SU-DHL-6 (cell line): Measurements from ENCODE around the gene RWDD1.

ENCODE experiments used
- H2AFZ ChIP-seq: fragments of 200-600 bp; sonication (generic); 2 replicates; pipeline ENCODE4 v1.6.1; 2014; ENCODE audit warnings: low read depth, mild to moderate bottlenecking, moderate library complexity, mixed read lengths, antibody characterized with exemption, low read length; ENCODE audit not compliant: severe bottlenecking
- H3F3A ChIP-seq: fragments of 200-600 bp; shearing (Covaris generic); 2 replicates; pipeline ENCODE4 v1.6.0; 2016; ENCODE audit warnings: antibody characterized with exemption, mild to moderate bottlenecking; ENCODE audit not compliant: insufficient read depth
- H3K27ac ChIP-seq: fragments of 200-600 bp; sonication (generic); 2 replicates; pipeline ENCODE4 v1.5.1; 2016; ENCODE audit warnings: low read depth, mild to moderate bottlenecking, low read length, moderate library complexity, mixed read lengths
- H3K27me3 ChIP-seq: fragments of 200-600 bp; sonication (generic), shearing (Covaris generic); 2 replicates; pipeline ENCODE4 v1.6.0; 2014; ENCODE audit warnings: mild to moderate bottlenecking, low read length
- H3K36me3 ChIP-seq: fragments of 200-600 bp; sonication (generic); 2 replicates; pipeline ENCODE4 v1.6.1; 2014; ENCODE audit warnings: mild to moderate bottlenecking, low read length, mixed read lengths
- H3K4me2 ChIP-seq: fragments of 300-600, 200-600 bp; shearing (Covaris generic), sonication (generic); 2 replicates; pipeline ENCODE4 v1.6.0; 2014; ENCODE audit warnings: low read length, low read depth, mild to moderate bottlenecking; ENCODE audit not compliant: poor library complexity, severe bottlenecking
- H3K4me3 ChIP-seq: fragments of 200-600 bp; sonication (generic); 2 replicates; pipeline ENCODE4 v1.5.1; 2014; ENCODE audit warnings: antibody characterized with exemption, low read length, mild to moderate bottlenecking, mixed read lengths; ENCODE audit not compliant: insufficient read depth, poor library complexity, severe bottlenecking
- H3K79me2 ChIP-seq: fragments of 200-600 bp; sonication (generic); 2 replicates; pipeline ENCODE4 v1.6.1; 2014; ENCODE audit warnings: mild to moderate bottlenecking, low read length, moderate library complexity; ENCODE audit not compliant: insufficient read depth
- H3K9ac ChIP-seq: fragments of 200-600 bp; sonication (generic); 2 replicates; pipeline ENCODE4 v1.7.0; 2014; ENCODE audit warnings: mild to moderate bottlenecking, low read length
- H3K9me2 ChIP-seq: fragments of 200-600 bp; sonication (generic); replicated peaks from 2 replicates; pipeline ENCODE4 v1.6.1; 2014; ENCODE audit warnings: low read length; ENCODE audit not compliant: insufficient read depth
- H3K9me3 ChIP-seq: fragments of 200-600 bp; sonication (generic); 2 replicates; pipeline ENCODE4 v1.6.1; 2014; ENCODE audit warnings: low read length, mixed read lengths; ENCODE audit not compliant: insufficient read depth
- H4K20me1 ChIP-seq: fragments of 200-600 bp; sonication (generic); 2 replicates; pipeline ENCODE4 v1.6.1; 2014; ENCODE audit warnings: low read depth, mild to moderate bottlenecking, antibody characterized with exemption, low read length, moderate library complexity, mixed read lengths
- CTCF ChIP-seq: fragments of 200-600 bp; sonication (generic); IDR thresholded peaks from one replicate; pipeline ENCODE4 v1.5.1; 2017; ENCODE audit warnings: antibody characterized with exemption, mild to moderate bottlenecking, low read length, moderate library complexity; ENCODE audit not compliant: insufficient read depth, poor library complexity, severe bottlenecking
- EZH2phosphoT487 ChIP-seq: fragments of 200-600 bp; sonication (generic), shearing (Covaris generic); conservative IDR thresholded peaks from 2 replicates; pipeline ENCODE4 v1.6.1; 2018; ENCODE audit warnings: mild to moderate bottlenecking, antibody characterized with exemption, low read length, moderate library complexity, mixed read lengths

Gene RWDD1

GRCh38 chr6:116580198-116580597 is 8.9 kb downstream of the RWDD1 start:
- H3K4me2 ChIP-seq: no peak overlapping the region
- H4K20me1 ChIP-seq: no peaks in the 10 kb centered on the region
- no peaks in the 10 kb centered on the region for H3K27me3 ChIP-seq
- no peak overlapping the region for H3K4me3 ChIP-seq
- TF ChIP-seq EZH2phosphoT487: no peak
- TF ChIP-seq CTCF: no peak
- no peaks in the 10 kb centered on the region for H3K9me2 ChIP-seq
- no peaks in the 10 kb centered on the region for H3K9me3 ChIP-seq
- H3K27ac ChIP-seq: no peak overlapping the region
- no peak overlapping the region for H2AFZ ChIP-seq
- H3K36me3 ChIP-seq: peaks cover 29% of the 10 kb centered on the region
- H3K9ac ChIP-seq: no peak overlapping the region
- peaks cover 35% of the 10 kb centered on the region for H3K79me2 ChIP-seq
- peaks cover 6% of the 10 kb centered on the region; the same call in 1 of the 2 replicates for H3F3A ChIP-seq

DNA sequence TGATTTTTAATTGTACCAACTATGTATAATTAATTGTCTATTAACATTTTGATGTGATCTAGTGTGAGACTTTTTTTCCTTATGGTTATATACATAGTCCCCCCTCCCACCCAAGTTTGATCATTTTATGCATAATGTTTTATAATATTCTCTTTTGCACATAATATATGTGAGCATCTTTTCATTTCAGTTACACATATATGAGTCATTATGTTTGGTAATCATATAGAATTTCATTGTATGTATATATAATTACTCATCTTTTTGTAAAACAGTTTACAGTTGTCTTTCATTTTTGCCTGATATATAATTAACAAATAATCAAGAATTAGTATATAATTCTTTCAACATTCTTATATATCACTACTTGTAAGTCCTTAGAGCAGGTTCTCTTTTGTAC is 15.0 kb downstream of the RWDD1 start:
- H2AFZ ChIP-seq: no peak overlapping the region
- no peaks in the 10 kb centered on the region for H4K20me1 ChIP-seq
- H3K27ac ChIP-seq: no peak overlapping the region
- H3K4me3 ChIP-seq: no peak overlapping the region
- no peaks in the 10 kb centered on the region for H3F3A ChIP-seq
- no peak for TF ChIP-seq CTCF
- no peak for TF ChIP-seq EZH2phosphoT487
- no peaks in the 10 kb centered on the region for H3K27me3 ChIP-seq
- no peaks in the 10 kb centered on the region for H3K9me3 ChIP-seq
- no peak overlapping the region for H3K4me2 ChIP-seq
- no peaks in the 10 kb centered on the region for H3K9me2 ChIP-seq
- H3K79me2 ChIP-seq: no peaks in the 10 kb centered on the region
- H3K9ac ChIP-seq: no peak overlapping the region
- peaks cover 59% of the 10 kb centered on the region for H3K36me3 ChIP-seq

GRCh38 chr6:116586738-116587137 is 15.4 kb downstream of the RWDD1 start:
- Histone ChIP-seq H3K9me2 (no peaks in the 10 kb centered on the region), H4K20me1 (no peaks in the 10 kb centered on the region), H3K9ac (no peak overlapping the region), H3K27me3 (no peaks in the 10 kb centered on the region), H3F3A (no peaks in the 10 kb centered on the region), H3K27ac (no peak overlapping the region), H3K36me3 (peaks cover 59% of the 10 kb centered on the region), H3K9me3 (no peaks in the 10 kb centered on the region), H2AFZ (no peak overlapping the region), H3K79me2 (no peaks in the 10 kb centered on the region), H3K4me3 (no peak overlapping the region), H3K4me2 (no peak overlapping the region)
- TF ChIP-seq EZH2phosphoT487 (no peak), CTCF (no peak)
